HepG2 (cell line): ENCODE data around the gene PREX1. TPM values are rescaled to one million over a fixed set of nuclear protein-coding genes. Genes with fewer than 3 reads are reported as not detected.
A peak's percentile ranks its signal among the peaks of the same experiment; 100 is the strongest.

Experiments used
- CSRNP1 ChIP-seq: sonication (generic); formaldehyde crosslinking; IDR thresholded peaks from 2 replicates; pipeline ENCODE4 v1.8.1; 2023; ENCODE audit warnings: mild to moderate bottlenecking, missing genetic modification reagents
- GMEB1 ChIP-seq: sonication (generic); formaldehyde crosslinking; IDR thresholded peaks from 2 replicates; pipeline ENCODE4 v1.5.1; 2020; ENCODE audit warnings: missing genetic modification reagents, mild to moderate bottlenecking, borderline replicate concordance
- HDAC6 ChIP-seq: fragments of 200-600 bp; sonication (generic); IDR thresholded peaks from 2 replicates; pipeline ENCODE4 v1.7.0; 2017; ENCODE audit warnings: mild to moderate bottlenecking, antibody characterized with exemption, low read length, low read depth
- HOXD1 ChIP-seq: sonication (generic); formaldehyde crosslinking; IDR thresholded peaks from 2 replicates; pipeline ENCODE4 v1.5.0; 2020; ENCODE audit warnings: missing genetic modification reagents
- PBX3 ChIP-seq: sonication (generic); formaldehyde crosslinking; IDR thresholded peaks from 2 replicates; pipeline ENCODE4 v1.8.1; 2023; ENCODE audit warnings: missing genetic modification reagents, inconsistent platforms, borderline replicate concordance
- PHF5A ChIP-seq: IDR thresholded peaks from one replicate; pipeline ENCODE4 v1.6.1; 2018; ENCODE audit warnings: low read depth, missing genetic modification reagents; ENCODE audit not compliant: unreplicated experiment
- PRMT3 ChIP-seq: sonication (generic); formaldehyde crosslinking; IDR thresholded peaks from 2 replicates; pipeline ENCODE4 v1.8.1; 2022; ENCODE audit warnings: low read depth, mild to moderate bottlenecking, moderate library complexity, missing genetic modification reagents, borderline replicate concordance
- REXO4 ChIP-seq: sonication (generic); formaldehyde crosslinking; IDR thresholded peaks from 2 replicates; pipeline ENCODE4 v1.8.0; 2022; ENCODE audit warnings: missing genetic modification reagents, mild to moderate bottlenecking, borderline replicate concordance
- SALL1 ChIP-seq: sonication (generic); formaldehyde crosslinking; IDR thresholded peaks from 2 replicates; pipeline ENCODE4 v1.8.0; 2022; ENCODE audit warnings: mild to moderate bottlenecking, missing genetic modification reagents
- SMARCE1 ChIP-seq: fragments of 450-650 bp; IDR thresholded peaks from 2 replicates; pipeline ENCODE4 v1.6.1; 2017; ENCODE audit warnings: borderline replicate concordance
- ZBTB43 ChIP-seq: sonication (generic); formaldehyde crosslinking; conservative IDR thresholded peaks from 2 replicates; pipeline ENCODE4 v1.4.0; 2020; ENCODE audit warnings: missing genetic modification reagents
- ZNF138 ChIP-seq: sonication (generic); formaldehyde crosslinking; IDR thresholded peaks from 2 replicates; pipeline ENCODE4 v1.5.0; 2020; ENCODE audit warnings: mild to moderate bottlenecking, low read depth, missing genetic modification reagents
- ZNF263 ChIP-seq: sonication (generic); formaldehyde crosslinking; IDR thresholded peaks from 2 replicates; pipeline ENCODE4 v1.4.0; 2020; ENCODE audit warnings: missing genetic modification reagents
- ZNF280D ChIP-seq: sonication (generic); formaldehyde crosslinking; IDR thresholded peaks from 2 replicates; pipeline ENCODE4 v1.5.1; 2020; ENCODE audit warnings: mild to moderate bottlenecking, missing genetic modification reagents
- ZNF383 ChIP-seq: sonication (generic); formaldehyde crosslinking; IDR thresholded peaks from 2 replicates; pipeline ENCODE4 v1.4.0; 2020; ENCODE audit warnings: missing genetic modification reagents, mild to moderate bottlenecking, borderline replicate concordance
- ZNF501 ChIP-seq: sonication (generic); formaldehyde crosslinking; IDR thresholded peaks from 2 replicates; pipeline ENCODE4 v1.5.1; 2020; ENCODE audit warnings: mild to moderate bottlenecking, moderate library complexity, missing genetic modification reagents
- ZNF546 ChIP-seq: sonication (generic); formaldehyde crosslinking; conservative IDR thresholded peaks from 2 replicates; pipeline ENCODE4 v1.8.1; 2023; ENCODE audit warnings: mild to moderate bottlenecking, missing genetic modification reagents
- ZNF740 ChIP-seq: sonication (generic); formaldehyde crosslinking; IDR thresholded peaks from 2 replicates; pipeline ENCODE4 v1.4.0; 2020; ENCODE audit warnings: missing genetic modification reagents
- polyA plus RNA-seq, 8 experiments: library from polyadenylated mRNA; depleted of rRNA in 3 of 8; stranded (reverse) in 7 of 8; unstranded in 1 of 8; fragments of >200 nt; fragmentation: Illumina TruSeq in 4 of 8; extraction: Trizol in 4 of 8; gene quantifications; 2 replicates each; pipeline versions ENCODE4 v1.2.1 to v1.2.3, GENCODE V29; 2011 to 2016; ENCODE audit warnings: low read depth in 4 of 8, missing spikeins in 1 of 8, mixed read lengths in 1 of 8; ENCODE audit not compliant: insufficient read depth in 1 of 8
- total RNA-seq, 5 experiments: library from RNA; depleted of rRNA; stranded (reverse); fragments of >200 nt; fragmentation: Illumina TruSeq; extraction: Trizol; gene quantifications; 2 replicates each; pipeline ENCODE4 v1.2.3, GENCODE V29; 2016; ENCODE audit warnings: low read depth in 1 of 5

Gene PREX1
- total and polyA plus RNA-seq, 2 of the 13 experiments (the other 11 are each of a cell fraction or from before 2014, with no cell fraction given): 0.02 to 0.04 TPM

GRCh38 chr20:48723308-48724264 is 104.2 kb downstream of the PREX1 start (continued):
- TF ChIP-seq ZNF740: peak; percentile 66; the same call in 1 of the 2 replicates
- TF ChIP-seq CSRNP1 (CRISPR knock-in tag): no peak
- TF ChIP-seq REXO4: no peak
- no peak for TF ChIP-seq PRMT3 (CRISPR knock-in tag)
- no peak for TF ChIP-seq HDAC6
- no peak for TF ChIP-seq ZBTB43
- TF ChIP-seq ZNF280D (CRISPR knock-in tag): peak; percentile 76
- TF ChIP-seq ZNF501 (CRISPR knock-in tag): peak; percentile 81; the same call in 1 of the 2 replicates
- TF ChIP-seq PHF5A (CRISPR knock-in tag): no peak
- TF ChIP-seq SMARCE1: no peak
- no peak for TF ChIP-seq ZNF546
- no peak for TF ChIP-seq HOXD1 (CRISPR knock-in tag)
- no peak for TF ChIP-seq ZNF383 (CRISPR knock-in tag)
- no peak; the same call in 1 of the 2 replicates for TF ChIP-seq GMEB1
- TF ChIP-seq ZNF263 (CRISPR knock-in tag): no peak
- no peak for TF ChIP-seq PBX3 (CRISPR knock-in tag)
- no peak for TF ChIP-seq ZNF138 (CRISPR knock-in tag)
- peak; percentile 54; the same call in 1 of the 2 replicates for TF ChIP-seq SALL1 (CRISPR knock-in tag)
